SU-DHL-6 (cell line): ENCODE measurements around the gene POU4F1.

Experiments
- CTCF ChIP-seq: fragments of 200-600 bp; sonication (generic); IDR thresholded peaks from one replicate; pipeline ENCODE4 v1.5.1; 2017; ENCODE audit warnings: antibody characterized with exemption, mild to moderate bottlenecking, low read length, moderate library complexity; ENCODE audit not compliant: insufficient read depth, poor library complexity, severe bottlenecking
- EZH2phosphoT487 ChIP-seq: fragments of 200-600 bp; sonication (generic), shearing (Covaris generic); conservative IDR thresholded peaks from 2 replicates; pipeline ENCODE4 v1.6.1; 2018; ENCODE audit warnings: mild to moderate bottlenecking, antibody characterized with exemption, low read length, moderate library complexity, mixed read lengths

DNA sequence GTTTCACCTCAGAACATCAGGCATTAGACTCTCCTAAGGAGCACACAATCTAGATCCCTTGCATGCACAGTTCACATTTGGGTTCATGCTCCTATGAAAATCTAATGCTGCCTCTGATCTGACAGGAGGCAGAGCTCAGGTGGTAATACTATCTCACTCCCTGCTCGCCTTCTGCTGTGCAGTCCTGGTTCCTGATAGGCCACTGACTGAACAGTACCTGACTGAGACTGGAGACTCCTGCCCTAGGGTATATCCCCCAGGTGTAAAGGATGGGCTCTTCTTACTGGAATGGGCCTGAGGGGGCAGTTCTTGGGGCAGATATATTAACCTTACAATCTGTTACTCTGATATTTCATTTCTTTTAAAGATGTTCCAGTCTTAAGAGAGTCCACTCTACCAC is 49.3 kb upstream of the POU4F1 start:
- TF ChIP-seq CTCF: no peak
- no peak for TF ChIP-seq EZH2phosphoT487
